Heart left ventricle (tissue), 16 donors: ENCODE results near the gene ANO4. TPM values are rescaled to one million over a fixed set of nuclear protein-coding genes. Genes with fewer than 3 reads are reported as not detected.

ENCODE experiments used
- ATAC-seq, 4 donors: fragments of 200-7000 bp; cut with Tn5 transposase; one replicate each; pipeline ENCODE4 v1.9.1; 2020 to 2022; ENCODE audit warnings: moderate library complexity in 4 of 4, mild to moderate bottlenecking in 3 of 4, moderate number of reproducible peaks in 1 of 4
- DNase-seq, 5 donors: peaks; one replicate each; pipeline ENCODE4 v3.0.0-alpha.2; 2020
- H3K27ac ChIP-seq, 12 donors: fragments of 200-600 bp; sonication (generic) in 4 of 12; one replicate each; pipeline versions ENCODE4 v1.5.0 to v1.8.0; 2016 to 2022; ENCODE audit warnings: mild to moderate bottlenecking in 2 of 12
- H3K27me3 ChIP-seq, 9 donors: fragments of 200-600 bp; sonication (generic) in 2 of 9; one replicate each; pipeline versions ENCODE4 v1.5.1 to v1.8.0; 2016 to 2022; ENCODE audit warnings: mild to moderate bottlenecking in 3 of 9
- H3K36me3 ChIP-seq, 9 donors: fragments of 200-600 bp; sonication (generic) in 2 of 9; one replicate each; pipeline versions ENCODE4 v1.5.0 to v1.8.0; 2018 to 2022; ENCODE audit warnings: mild to moderate bottlenecking in 2 of 9
- H3K4me1 ChIP-seq, 12 donors: fragments of 200-600 bp; sonication (generic) in 4 of 12; one replicate each; pipeline versions ENCODE4 v1.5.0 to v1.8.0; 2016 to 2022; ENCODE audit warnings: mild to moderate bottlenecking in 3 of 12
- H3K4me3 ChIP-seq, 12 donors: fragments of 200-600 bp; sonication (generic) in 4 of 12; one replicate each; pipeline versions ENCODE4 v1.5.0 to v1.8.0; 2017 to 2022; ENCODE audit warnings: mild to moderate bottlenecking in 9 of 12, moderate library complexity in 4 of 12
- H3K9me3 ChIP-seq, 12 donors: fragments of 200-600 bp; sonication (generic) in 4 of 12; one replicate each; pipeline versions ENCODE4 v1.5.0 to v1.8.0; 2016 to 2022; ENCODE audit warnings: mild to moderate bottlenecking in 1 of 12
- POLR2A ChIP-seq, 2 donors: fragments of 450-650 bp; IDR thresholded peaks; one replicate each; pipeline ENCODE4 v1.6.1; 2017; ENCODE audit warnings: antibody characterized with exemption in 2 of 2, mild to moderate bottlenecking in 2 of 2, moderate library complexity in 2 of 2
- WGBS, 4 donors: extraction: QIAGEN DNeasy Blood & Tissue Kit in 2 of 4; methylation state at CpG; one replicate each; pipeline versions ENCODE4 v1.1.5 to v1.1.7; 2013 to 2018; 5-methylcytosine and 5-hydroxymethylcytosine counted together
- intact Hi-C, 10 donors: fragments of 100-400 bp; cut with DNase I; formaldehyde crosslinking; loops; one replicate each; pipeline versions ENCODE4 v1.11.1 to v1.14.2; 2022
- polyA plus RNA-seq, 2 donors: library from polyadenylated mRNA; stranded (reverse); fragments of 200-250 nt; gene quantifications; one replicate each; pipeline ENCODE4 v1.2.3, GENCODE V29; 2013
- total RNA-seq, 9 donors: library from RNA; depleted of rRNA in 2 of 9; stranded (reverse); fragments of >200 nt in 2 of 9; fragmentation: NEBNext Ultra II Directional in 3 of 9; extraction: Animal tissue kit (Norgen Biotek cat#: 25700) in 3 of 9; gene quantifications; one replicate each; pipeline versions ENCODE4 v1.1.0 to v1.2.4, GENCODE V29; 2016 to 2023
- TF ChIP-seq, protein P1 (sequence below), 12 donors: fragments of 200-600 bp; sonication (generic) in 4 of 12; IDR thresholded peaks; one replicate each; pipeline versions ENCODE4 v1.5.0 to v1.8.0; 2018 to 2022; ENCODE audit warnings: antibody characterized with exemption in 12 of 12, mild to moderate bottlenecking in 5 of 12
- donor health status: ischemic (EF 13 %, LVEDD 7.1; RV severe dilation, severe dysfunction).
- donor health status: healthy with polysubstance abuse.
- donor health status: DM: no; HTN: yes; CAD: no.
- donor health status: DM: no; HTN: no; CAD: no.
- donor health status: ischemic (EF 25% LVEDD 6.9; RV normal size, moderate dysfunction).
- donor health status: ischemic (EF 25% LVEDD 5.7; RV mildly dilated, moderate dysfunction).
- donor health status: healthy.
- donor health status: DM: yes; HTN: yes; CAD: no.
- donor health status: ischemic (EF 35%, LVEDD 5.7; RV mildly dilated, moderate dysfunction).
- donor health status: nonischemic (EF 11% LVEDD 7.7; RV severe dilation, severe dysfunction).
- donor health status: DM: yes; HTN: yes; CAD: no.
- donor health status: PGD.
- donor health status: ischemic (EF 29% LVEDD 5.4; RV normal size, mild dysfunction).
- donor health status: nonischemic (EF 23%, LVEDD 6.1; RV moderate dilation, normal function).

ANO4 gene
- total and polyA plus RNA-seq, 11 donors = 0.05 to 0.50 (median 0.12) TPM; not detected in 6

DNA sequence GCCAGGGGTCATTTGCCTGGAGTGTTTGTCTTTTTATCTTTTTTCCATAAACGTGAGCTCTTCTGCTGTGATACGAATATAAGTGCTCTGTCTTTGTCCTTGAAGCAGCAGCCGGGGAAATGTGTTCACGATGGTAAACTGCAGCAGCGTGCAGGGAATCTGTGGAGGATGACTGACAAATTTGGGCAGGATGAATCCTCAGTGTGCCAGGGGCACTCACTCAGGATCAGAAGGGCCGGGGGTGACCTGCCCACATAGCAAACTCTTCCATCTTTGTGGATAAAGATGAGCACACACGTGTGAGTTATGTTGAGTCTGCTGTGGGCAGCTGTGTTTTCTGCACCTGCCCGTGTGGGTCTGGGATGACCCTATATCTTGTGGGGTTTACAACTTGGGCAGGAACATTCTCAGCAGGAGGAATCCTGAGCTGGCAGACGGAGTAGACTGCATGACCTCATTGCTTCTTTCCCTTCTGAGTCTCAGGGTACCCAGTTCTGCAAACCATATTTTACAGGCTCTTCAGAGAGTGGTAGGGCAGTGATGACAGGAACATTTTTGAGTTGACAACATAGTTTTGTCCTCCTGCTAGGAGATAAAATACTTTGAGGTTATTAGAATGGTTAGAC is 711 bp downstream of the ANO4 start:
- WGBS, 4 donors = 23% methylated on average over 9 of the region's 9 CpGs
- intact Hi-C loops = no loop called here

DNA sequence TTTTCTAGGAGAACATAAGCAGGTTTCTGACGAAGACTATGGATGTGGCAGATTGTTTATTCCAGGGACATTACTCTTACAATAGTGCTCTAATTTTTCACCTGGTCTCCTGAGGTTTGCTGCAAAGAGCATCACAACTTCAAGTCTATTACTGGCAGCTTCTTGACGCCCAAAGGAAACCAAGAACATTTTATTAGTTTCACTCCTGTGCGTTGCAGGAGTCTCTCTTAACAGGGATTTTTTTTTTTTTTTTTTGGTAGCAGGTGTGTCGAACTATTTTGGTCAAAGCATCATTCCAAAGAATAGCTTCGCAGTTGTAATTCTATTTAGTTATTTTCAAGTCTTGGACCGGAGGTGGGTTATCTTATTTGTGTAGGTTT is 1.2 kb downstream of the ANO4 start:
- Histone ChIP-seq H3K9me3 (no peaks in the 10 kb centered on the region), H3K4me1 (peaks cover 0 to 4% (median 0%) of the 10 kb centered on the region in 12 donors), H3K36me3 (no peaks in the 10 kb centered on the region), H3K27me3 (peaks cover 0 to 41% (median 0%) of the 10 kb centered on the region in 9 donors), H3K4me3 (no peak overlapping the region), H3K27ac (no peak overlapping the region)
- WGBS, 4 donors = 44 to 59% (median 54%) methylated on average over 6 of the region's 6 CpGs
- ATAC-seq = no peak
- intact Hi-C loops = no loop called here
- DNase-seq = no peak
- no peak for TF ChIP-seq POLR2A (IDR thresholded peaks at IDR 0.05)
- TF ChIP-seq, protein P1, sequence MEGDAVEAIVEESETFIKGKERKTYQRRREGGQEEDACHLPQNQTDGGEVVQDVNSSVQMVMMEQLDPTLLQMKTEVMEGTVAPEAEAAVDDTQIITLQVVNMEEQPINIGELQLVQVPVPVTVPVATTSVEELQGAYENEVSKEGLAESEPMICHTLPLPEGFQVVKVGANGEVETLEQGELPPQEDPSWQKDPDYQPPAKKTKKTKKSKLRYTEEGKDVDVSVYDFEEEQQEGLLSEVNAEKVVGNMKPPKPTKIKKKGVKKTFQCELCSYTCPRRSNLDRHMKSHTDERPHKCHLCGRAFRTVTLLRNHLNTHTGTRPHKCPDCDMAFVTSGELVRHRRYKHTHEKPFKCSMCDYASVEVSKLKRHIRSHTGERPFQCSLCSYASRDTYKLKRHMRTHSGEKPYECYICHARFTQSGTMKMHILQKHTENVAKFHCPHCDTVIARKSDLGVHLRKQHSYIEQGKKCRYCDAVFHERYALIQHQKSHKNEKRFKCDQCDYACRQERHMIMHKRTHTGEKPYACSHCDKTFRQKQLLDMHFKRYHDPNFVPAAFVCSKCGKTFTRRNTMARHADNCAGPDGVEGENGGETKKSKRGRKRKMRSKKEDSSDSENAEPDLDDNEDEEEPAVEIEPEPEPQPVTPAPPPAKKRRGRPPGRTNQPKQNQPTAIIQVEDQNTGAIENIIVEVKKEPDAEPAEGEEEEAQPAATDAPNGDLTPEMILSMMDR (IDR thresholded peaks at IDR 0.05) = no peak

More for the DNA sequence above, 711 bp downstream of the ANO4 start:
- Histone ChIP-seq H3K36me3 (no peaks in the 10 kb centered on the region), H3K4me1 (peaks cover 0 to 4% (median 0%) of the 10 kb centered on the region in 12 donors), H3K27ac (peak overlapping the region in 1 of 12 donors; percentile 26), H3K4me3 (no peak overlapping the region), H3K9me3 (no peaks in the 10 kb centered on the region), H3K27me3 (peaks cover 0 to 41% (median 0%) of the 10 kb centered on the region in 9 donors)
- TF ChIP-seq POLR2A (IDR thresholded peaks at IDR 0.05) = no peak
- TF ChIP-seq, protein P1 (IDR thresholded peaks at IDR 0.05) = no peak
- no peak for ATAC-seq
- DNase-seq = no peak

DNA sequence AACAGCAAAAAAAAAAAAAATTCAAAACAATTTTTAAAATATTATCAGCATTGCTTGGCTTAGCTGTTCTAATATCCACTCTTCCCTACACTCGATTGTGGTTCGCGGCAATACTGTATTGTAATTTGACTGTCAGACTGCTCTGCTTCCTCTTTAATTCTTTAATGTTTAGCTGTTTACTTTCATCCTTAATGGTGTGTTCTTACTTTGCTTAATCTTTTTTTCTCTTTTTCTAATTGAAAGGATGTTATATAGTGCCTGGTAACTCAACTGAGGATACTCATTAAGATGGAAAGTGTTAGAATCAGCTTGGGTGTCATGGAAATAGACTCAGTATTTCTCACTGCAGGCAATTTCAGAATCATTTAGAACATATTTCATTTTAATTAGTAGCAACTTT is 2.0 kb downstream of the ANO4 start:
- WGBS, 4 donors = 68 to 73% (median 69%) methylated on average over 3 of the region's 3 CpGs
- DNase-seq (no peak), ATAC-seq (no peak)
- Histone ChIP-seq H3K9me3 (no peaks in the 10 kb centered on the region), H3K27ac (no peak overlapping the region), H3K27me3 (peaks cover 0 to 41% (median 0%) of the 10 kb centered on the region in 9 donors), H3K4me3 (no peak overlapping the region), H3K4me1 (peaks cover 0 to 4% (median 0%) of the 10 kb centered on the region in 12 donors), H3K36me3 (no peaks in the 10 kb centered on the region)
- intact Hi-C loops = no loop called here
- TF ChIP-seq POLR2A (IDR thresholded peaks at IDR 0.05) = no peak
- TF ChIP-seq, protein P1 (IDR thresholded peaks at IDR 0.05) = no peak

DNA sequence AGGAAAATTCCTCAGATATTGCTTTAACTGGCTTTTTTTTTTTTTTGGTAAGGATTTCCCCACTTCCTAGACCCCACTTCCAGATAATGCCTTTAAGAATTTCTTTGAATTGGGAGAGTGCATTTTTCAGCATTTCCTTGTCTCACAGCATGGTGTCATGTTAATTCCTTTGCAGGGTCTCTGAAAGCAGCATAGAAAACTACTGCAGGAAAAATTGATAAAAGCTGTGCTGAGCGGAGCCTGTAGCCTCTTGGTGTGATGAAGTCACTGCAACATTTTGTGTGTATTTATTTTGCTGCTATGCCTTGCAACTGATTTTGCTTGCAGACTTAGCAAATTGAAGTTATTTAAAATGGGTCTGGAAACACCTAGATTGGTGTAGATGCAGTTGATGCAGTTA is 2.7 kb downstream of the ANO4 start:
- H3K27me3 ChIP-seq = peaks cover 0 to 41% (median 0%) of the 10 kb centered on the region in 9 donors
- ATAC-seq = no peak
- no peak overlapping the region for H3K4me3 ChIP-seq
- intact Hi-C loops = no loop called here
- no peaks in the 10 kb centered on the region for H3K9me3 ChIP-seq
- 56 to 75% (median 65%) methylated on average over 1 of the region's 1 CpG for WGBS, 4 donors
- H3K36me3 ChIP-seq = no peaks in the 10 kb centered on the region
- TF ChIP-seq, protein P1 (IDR thresholded peaks at IDR 0.05) = no peak
- TF ChIP-seq POLR2A (IDR thresholded peaks at IDR 0.05) = no peak
- no peak overlapping the region for H3K27ac ChIP-seq
- H3K4me1 ChIP-seq = peaks cover 0 to 4% (median 0%) of the 10 kb centered on the region in 12 donors
- DNase-seq = no peak
